ENCODE results near the gene MPC1. TPM values are rescaled to one million over a fixed set of nuclear protein-coding genes. Genes with fewer than 3 reads are reported as not detected.

The MPC1 gene
- polyA plus RNA-seq, 1 donor from 2014 or later: 112 TPM

DNA sequence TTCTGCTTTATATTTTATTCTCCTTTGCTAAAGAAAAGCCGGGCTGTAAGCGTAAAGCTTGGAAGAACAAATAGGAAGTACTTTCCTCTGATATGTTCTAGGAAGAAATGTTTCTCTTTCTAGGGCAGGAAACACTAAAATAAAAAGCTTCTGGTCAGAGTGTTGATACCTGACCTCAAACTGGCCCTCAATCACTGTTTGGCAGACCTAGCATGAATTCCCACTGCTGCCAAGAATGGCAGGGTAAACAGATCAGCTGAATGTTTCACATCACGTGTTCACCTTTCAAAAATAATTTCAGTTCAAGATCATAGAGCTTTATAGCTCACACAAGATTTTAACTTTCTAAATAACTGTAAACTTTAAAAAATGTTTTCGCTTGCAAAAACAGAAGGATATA is 2.9 kb downstream of the MPC1 start:
- no peaks in the 10 kb centered on the region for H3K9me2 ChIP-seq (ENCODE audit: insufficient read depth, low read length)
- H3K27me3 ChIP-seq (ENCODE audit: insufficient read depth, low read depth, low read length): no peaks in the 10 kb centered on the region
- no peak overlapping the region for H2AFZ ChIP-seq (ENCODE audit: low read depth, low read length)
- H3F3A ChIP-seq (ENCODE audit: insufficient read depth, low read length, poor library complexity, severe bottlenecking): no peaks in the 10 kb centered on the region
- no peak overlapping the region for H3K9ac ChIP-seq (ENCODE audit: low read length)
- H3K4me3 ChIP-seq (ENCODE audit: low read length): no peak overlapping the region
- H3K9me3 ChIP-seq (ENCODE audit: low read length): no peaks in the 10 kb centered on the region
- H3K4me2 ChIP-seq (ENCODE audit: low read length): no peak overlapping the region
- H3K79me2 ChIP-seq (replicated peaks; ENCODE audit: insufficient read depth, low read length): peaks cover 9% of the 10 kb centered on the region
- H4K20me1 ChIP-seq (ENCODE audit: insufficient read depth): no peaks in the 10 kb centered on the region
- no peaks in the 10 kb centered on the region for H3K36me3 ChIP-seq (ENCODE audit: insufficient read depth, low read length)
- H3K27ac ChIP-seq (ENCODE audit: low read length): no peak overlapping the region
- TF ChIP-seq TAF1 (IDR thresholded peaks at IDR 0.05; ENCODE audit: low read depth) (no peak), SMC3 (conservative IDR thresholded peaks at IDR 0.05; ENCODE audit: poor library complexity) (no peak)

- no peaks in the 10 kb centered on the region for H3F3A ChIP-seq (ENCODE audit: insufficient read depth, low read length, poor library complexity, severe bottlenecking)
- H3K36me3 ChIP-seq (ENCODE audit: insufficient read depth, low read length): no peaks in the 10 kb centered on the region
- no peak overlapping the region for H3K9ac ChIP-seq (ENCODE audit: low read length)
- H4K20me1 ChIP-seq (ENCODE audit: insufficient read depth): no peaks in the 10 kb centered on the region
- no peaks in the 10 kb centered on the region for H3K9me2 ChIP-seq (ENCODE audit: insufficient read depth, low read length)
- H3K4me2 ChIP-seq (ENCODE audit: low read length): no peak overlapping the region
- peaks cover 9% of the 10 kb centered on the region for H3K79me2 ChIP-seq (replicated peaks; ENCODE audit: insufficient read depth, low read length)
- no peaks in the 10 kb centered on the region for H3K27me3 ChIP-seq (ENCODE audit: insufficient read depth, low read depth, low read length)
- TF ChIP-seq TAF1 (IDR thresholded peaks at IDR 0.05; ENCODE audit: low read depth) (no peak), MXI1 (conservative IDR thresholded peaks at IDR 0.05; ENCODE audit: poor library complexity, severe bottlenecking) (no peak), REST (IDR thresholded peaks at IDR 0.05; ENCODE audit: borderline replicate concordance) (no peak), POLR2AphosphoS5 (IDR thresholded peaks at IDR 0.05) (no peak), CTCF (IDR thresholded peaks at IDR 0.05; ENCODE audit: poor library complexity, severe bottlenecking) (no peak), RAD21 (conservative IDR thresholded peaks at IDR 0.05) (no peak), EP300 (conservative IDR thresholded peaks at IDR 0.05; ENCODE audit: poor library complexity, severe bottlenecking) (no peak), SMC3 (conservative IDR thresholded peaks at IDR 0.05; ENCODE audit: poor library complexity) (no peak), EZH2 (IDR thresholded peaks at IDR 0.05; ENCODE audit: borderline replicate concordance, insufficient read depth, low read length, poor library complexity, severe bottlenecking) (no peak)
- no peak overlapping the region for H3K4me3 ChIP-seq (ENCODE audit: low read length)
- no peak overlapping the region for H3K27ac ChIP-seq (ENCODE audit: low read length)
- no peaks in the 10 kb centered on the region for H3K9me3 ChIP-seq (ENCODE audit: low read length)
- H2AFZ ChIP-seq (ENCODE audit: low read depth, low read length): no peak overlapping the region
Measured at GRCh38 chr6:166379103-166379586, 3.6 kb downstream of the MPC1 start.

DNA sequence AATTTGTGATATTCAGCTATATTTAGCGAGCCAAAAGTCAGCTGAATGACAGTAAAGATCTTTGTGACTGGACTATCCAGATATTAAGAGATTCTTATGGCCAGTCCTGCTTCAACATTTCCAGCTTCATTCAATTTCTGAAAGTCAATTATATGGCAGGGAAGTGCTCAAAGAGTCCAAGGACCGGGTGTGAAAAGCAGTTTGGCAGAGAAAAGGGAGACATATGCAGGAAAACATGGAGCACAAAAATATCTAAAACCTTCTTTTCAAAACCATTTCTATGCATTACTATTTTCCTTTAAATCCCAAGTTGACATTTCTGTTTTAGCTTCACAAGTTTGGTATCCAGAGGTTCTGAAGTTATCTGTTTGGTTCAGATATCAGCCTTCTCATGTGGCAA is 5.0 kb downstream of the MPC1 start:
- Histone ChIP-seq H4K20me1 (ENCODE audit: insufficient read depth) (no peaks in the 10 kb centered on the region), H3K4me3 (ENCODE audit: low read length) (no peak overlapping the region), H3K4me2 (ENCODE audit: low read length) (no peak overlapping the region), H2AFZ (ENCODE audit: low read depth, low read length) (no peak overlapping the region), H3K9ac (ENCODE audit: low read length) (no peak overlapping the region), H3K9me2 (ENCODE audit: insufficient read depth, low read length) (no peaks in the 10 kb centered on the region), H3K36me3 (ENCODE audit: insufficient read depth, low read length) (no peaks in the 10 kb centered on the region), H3K9me3 (ENCODE audit: low read length) (no peaks in the 10 kb centered on the region), H3K27ac (ENCODE audit: low read length) (no peak overlapping the region), H3K27me3 (ENCODE audit: insufficient read depth, low read depth, low read length) (no peaks in the 10 kb centered on the region), H3F3A (ENCODE audit: insufficient read depth, low read length, poor library complexity, severe bottlenecking) (no peaks in the 10 kb centered on the region), H3K79me2 (replicated peaks; ENCODE audit: insufficient read depth, low read length) (peaks cover 9% of the 10 kb centered on the region)
- TF ChIP-seq CTCF (IDR thresholded peaks at IDR 0.05; ENCODE audit: poor library complexity, severe bottlenecking) (no peak), EZH2 (IDR thresholded peaks at IDR 0.05; ENCODE audit: borderline replicate concordance, insufficient read depth, low read length, poor library complexity, severe bottlenecking) (no peak), RAD21 (conservative IDR thresholded peaks at IDR 0.05) (no peak), MXI1 (conservative IDR thresholded peaks at IDR 0.05; ENCODE audit: poor library complexity, severe bottlenecking) (no peak), TAF1 (IDR thresholded peaks at IDR 0.05; ENCODE audit: low read depth) (no peak), REST (IDR thresholded peaks at IDR 0.05; ENCODE audit: borderline replicate concordance) (no peak), SMC3 (conservative IDR thresholded peaks at IDR 0.05; ENCODE audit: poor library complexity) (no peak), EP300 (conservative IDR thresholded peaks at IDR 0.05; ENCODE audit: poor library complexity, severe bottlenecking) (no peak), POLR2AphosphoS5 (IDR thresholded peaks at IDR 0.05) (no peak)
